Pancreas (tissue), 10 donors: ENCODE data around the gene SPATA13. TPM values are rescaled to one million over a fixed set of nuclear protein-coding genes. Genes with fewer than 3 reads are reported as not detected.
A peak's percentile ranks its signal among the peaks of the same experiment; 100 is the strongest.
"Not testable (repeated sequence)": the region's sequence is repeated elsewhere in the genome, so short reads cannot be mapped to it uniquely, and the experiment has no call there.

ENCODE experiments used
- ATAC-seq, 4 donors: fragments of 200-7000 bp; cut with Tn5 transposase; one replicate each; pipeline versions ENCODE4 v1.8.0 to v1.9.1; 2020; ENCODE audit warnings: mild to moderate bottlenecking in 4 of 4, moderate library complexity in 4 of 4
- DNase-seq, 6 donors: peaks; one replicate each; pipeline ENCODE4 v3.0.0-alpha.2; 2020
- FAIRE-seq: peaks from 2 replicates; lab custom pipeline; 2012; peaks lifted over from hg19 to GRCh38; lab: Jason Lieb, UNC
- H3K27ac ChIP-seq, 4 donors: fragments of 200-600 bp; sonication (generic); 1 replicate in 3 of 4; 2 replicates in 1 of 4; pipeline versions ENCODE4 v1.5.0 to v1.8.0; 2020
- H3K27me3 ChIP-seq, 4 donors: fragments of 200-600 bp; one replicate each; pipeline ENCODE4 v1.8.0; 2021
- H3K36me3 ChIP-seq, 3 donors: fragments of 200-600 bp; sonication (generic) in 1 of 3; one replicate each; pipeline versions ENCODE4 v1.5.0 to v1.8.0; 2020 to 2021
- H3K4me1 ChIP-seq, 3 donors: fragments of 200-600 bp; one replicate each; pipeline ENCODE4 v1.8.0; 2021
- H3K4me3 ChIP-seq, 4 donors: fragments of 200-600 bp; sonication (generic) in 2 of 4; one replicate each; pipeline versions ENCODE4 v1.5.0 to v1.8.0; 2020 to 2021
- H3K9me3 ChIP-seq, 4 donors: fragments of 200-600 bp; one replicate each; pipeline ENCODE4 v1.8.0; 2021
- CTCF ChIP-seq, 4 donors: fragments of 200-600 bp; sonication (generic) in 3 of 4; IDR thresholded peaks; one replicate each; pipeline versions ENCODE4 v1.5.0 to v1.8.0; 2021; ENCODE audit warnings: antibody characterized with exemption in 4 of 4
- WGBS, 2 donors: extraction: QIAGEN DNeasy Blood & Tissue Kit; methylation state at CpG; one replicate each; pipeline ENCODE4 v1.1.7; 2013; 5-methylcytosine and 5-hydroxymethylcytosine counted together
- intact Hi-C, 3 donors: fragments of 100-400 bp; cut with DNase I; formaldehyde crosslinking; loops; one replicate each; pipeline versions ENCODE4 v1.11.1 to v1.14.2; 2022
- polyA plus RNA-seq, 2 donors: library from polyadenylated mRNA; stranded (reverse); fragments of 200-250 nt; gene quantifications; one replicate each; pipeline ENCODE4 v1.2.3, GENCODE V29; 2013
- total RNA-seq, 6 donors: library from RNA; stranded (reverse); fragmentation: NEBNext Ultra II Directional in 4 of 6; extraction: Animal tissue kit (Norgen Biotek cat#: 25700) in 4 of 6; gene quantifications; one replicate each; pipeline versions ENCODE4 v1.2.1 to v1.2.4, GENCODE V29; 2021 to 2023
- donor health status: healthy with polysubstance abuse.
- donor health status: DM: no; HTN: no; CAD: no; lungs with moderate emphysema.
- donor health status: DM: no; HTN: no; CAD: no.
- donor health status: control.
- donor health status: control.
- donor health status: Bipolar disorder and iron deficiency.
- donor health status: DM: yes; HTN: yes; CAD: no.
- donor health status: DM: no; HTN: no; CAD: no.
- donor health status: DM: no; HTN: no; CAD: no.
- donor health status: DM: yes; HTN: yes; CAD: no.

SPATA13 gene
- total and polyA plus RNA-seq, 8 donors, result 38.1 to 71.2 (median 53.9) TPM

- intact Hi-C loops, result no loop called here
- ATAC-seq (peak in 2 of 4 donors; percentile 23 to 25), FAIRE-seq (no peak), DNase-seq (no peak)
- H3K27ac ChIP-seq, result no peak overlapping the region
- no peak for TF ChIP-seq CTCF (IDR thresholded peaks at IDR 0.05)
- peaks cover under 1 to 16% (median 3%) of the 10 kb centered on the region in 3 donors for H3K36me3 ChIP-seq
- 78 to 89% methylated on average over 37 of the region's 37 CpGs for WGBS, 2 donors
- no peaks in the 10 kb centered on the region for H3K9me3 ChIP-seq
- H3K4me3 ChIP-seq, result no peak overlapping the region
- no peaks in the 10 kb centered on the region for H3K27me3 ChIP-seq
- H3K4me1 ChIP-seq, result peaks cover 0 to 14% (median 7%) of the 10 kb centered on the region in 3 donors
These were observed 148.0 kb downstream of the SPATA13 start for GRCh38 chr13:24308488-24309020.

GRCh38 chr13:24309300-24309699 lies 148.8 kb downstream of the SPATA13 start, which contains the start of gene C1QTNF9:
Gene C1QTNF9 (plus strand): TSS chr13:24309580. CDS start chr13:24316004, 6,424 bp downstream.
- ATAC-seq, DNase-seq, H3K27ac ChIP-seq, H3K4me3 ChIP-seq, FAIRE-seq, intact Hi-C loops, H3K36me3 ChIP-seq, H3K27me3 ChIP-seq, H3K9me3 ChIP-seq: not testable (repeated sequence)
- WGBS, 2 donors, result 48 to 52% methylated on average over 2 of the region's 2 CpGs
- H3K4me1 ChIP-seq, result peaks cover 0 to 14% (median 7%) of the 10 kb centered on the region in 3 donors

DNA sequence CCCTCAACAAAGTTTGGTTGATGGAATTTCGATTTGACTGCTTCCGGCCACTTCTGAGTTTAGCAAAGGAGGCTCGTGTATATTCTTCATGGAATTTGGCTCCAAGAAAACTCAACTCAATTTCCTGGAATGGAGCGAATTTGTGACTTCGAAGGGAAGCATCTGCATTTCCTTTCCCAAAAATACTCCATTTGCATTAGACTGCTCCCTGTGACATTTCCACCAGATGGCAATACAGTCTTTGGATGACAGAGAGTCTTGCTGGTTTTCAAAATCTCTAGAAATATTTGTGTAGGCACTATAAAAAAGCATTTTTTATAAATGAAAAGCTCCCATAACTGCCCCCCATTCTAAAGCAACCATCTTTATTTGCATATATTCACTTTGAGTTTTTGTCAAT lies 152.9 kb downstream of the SPATA13 start:
- TF ChIP-seq CTCF (IDR thresholded peaks at IDR 0.05), result peak in 1 of 4 donors; percentile 12
- ATAC-seq (peak in 1 of 4 donors; percentile 41), FAIRE-seq (no peak), DNase-seq (no peak)
- Histone ChIP-seq H3K9me3 (no peaks in the 10 kb centered on the region), H3K4me1 (no peaks in the 10 kb centered on the region), H3K27ac (no peak overlapping the region), H3K27me3 (no peaks in the 10 kb centered on the region), H3K4me3 (no peak overlapping the region), H3K36me3 (no peaks in the 10 kb centered on the region)
- intact Hi-C loops, result no loop called here
- 34 to 49% methylated on average over 5 of the region's 5 CpGs for WGBS, 2 donors

DNA sequence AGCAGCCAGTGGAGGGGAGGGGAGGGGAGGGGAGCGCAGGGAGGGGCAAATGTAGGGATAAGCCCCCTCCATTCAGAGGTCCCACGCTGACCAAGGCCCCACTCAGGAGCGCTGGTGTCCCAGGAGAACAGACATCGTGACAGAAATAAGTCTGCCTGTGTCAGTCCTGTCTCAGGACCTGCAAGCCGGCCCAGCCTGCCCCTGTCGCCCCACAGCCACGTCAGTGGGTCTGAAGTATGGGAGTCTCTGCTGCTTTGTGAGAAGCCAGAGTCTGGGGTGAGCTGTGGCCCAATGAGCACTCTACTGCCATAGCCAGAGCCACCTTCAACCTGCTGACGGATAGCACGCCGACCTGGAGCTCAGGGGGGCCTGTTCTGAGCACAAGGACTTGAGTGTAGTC lies 157.3 kb downstream of the SPATA13 start:
- WGBS, 2 donors, result 88 to 91% methylated on average over 8 to 10 of the region's 10 CpGs
- DNase-seq, result not testable (repeated sequence)

DNA sequence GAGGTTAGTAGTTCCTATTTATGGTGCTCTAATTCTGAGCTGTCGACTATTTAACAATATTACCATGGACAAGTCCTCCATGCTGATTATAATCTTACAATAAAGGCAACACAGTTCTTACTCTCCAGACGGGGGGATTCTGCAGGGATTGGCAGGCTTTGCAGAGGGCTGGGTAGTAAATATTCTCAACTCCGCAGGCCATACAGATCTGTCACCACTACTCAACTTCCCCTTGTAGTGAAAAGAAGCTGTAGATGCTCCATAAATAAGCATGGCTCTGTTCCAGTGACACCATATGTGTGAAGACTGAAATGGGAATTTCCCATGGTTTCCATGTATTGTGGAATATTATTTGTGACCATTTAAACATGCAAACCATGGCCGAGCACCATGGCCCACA lies 158.4 kb downstream of the SPATA13 start:
- H3K9me3 ChIP-seq, ATAC-seq, H3K4me3 ChIP-seq, H3K4me1 ChIP-seq, H3K27me3 ChIP-seq, intact Hi-C loops, FAIRE-seq, H3K36me3 ChIP-seq, DNase-seq, H3K27ac ChIP-seq: not testable (repeated sequence)
- 60 to 76% methylated on average over 3 to 4 of the region's 4 CpGs for WGBS, 2 donors

More for the DNA sequence above, 157.3 kb downstream of the SPATA13 start:
- intact Hi-C loops, H3K36me3 ChIP-seq, FAIRE-seq, H3K9me3 ChIP-seq, H3K4me3 ChIP-seq, ATAC-seq, H3K4me1 ChIP-seq, H3K27me3 ChIP-seq, H3K27ac ChIP-seq: not testable (repeated sequence)

DNA sequence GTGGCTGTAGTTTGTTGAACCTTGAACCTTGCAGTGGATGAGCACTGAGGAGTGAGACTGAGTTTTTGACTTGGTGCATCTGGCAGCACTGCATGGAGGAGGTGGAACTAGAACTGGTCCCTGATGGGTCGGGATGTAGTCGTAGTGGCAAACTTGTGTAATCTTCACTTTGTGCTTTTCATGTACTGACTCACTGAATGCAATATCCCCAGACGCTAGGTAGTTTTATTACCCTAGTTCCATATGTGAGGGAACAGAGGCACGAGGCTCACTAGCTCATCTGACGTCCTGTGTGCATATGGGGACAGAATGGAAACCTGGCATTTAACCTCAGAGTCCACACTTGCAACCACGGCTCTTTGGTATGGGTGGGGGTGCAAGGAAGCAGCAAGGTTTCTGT lies 159.1 kb downstream of the SPATA13 start:
- ATAC-seq, H3K4me3 ChIP-seq, H3K27ac ChIP-seq, H3K9me3 ChIP-seq, FAIRE-seq, intact Hi-C loops, H3K27me3 ChIP-seq, DNase-seq, H3K4me1 ChIP-seq, H3K36me3 ChIP-seq: not testable (repeated sequence)
- WGBS, 2 donors, result 86 to 93% methylated on average over 6 of the region's 6 CpGs

- H3K36me3 ChIP-seq, FAIRE-seq, H3K27me3 ChIP-seq, H3K9me3 ChIP-seq, H3K4me3 ChIP-seq, DNase-seq, H3K27ac ChIP-seq, H3K4me1 ChIP-seq, intact Hi-C loops, ATAC-seq: not testable (repeated sequence)
- 84 to 87% methylated on average over 8 of the region's 8 CpGs for WGBS, 2 donors
These were observed 160.9 kb downstream of the SPATA13 start for GRCh38 chr13:24321416-24321815.
